IPS-20b (cell line): ENCODE data around the gene SAXO2.
"Not testable (repeated sequence)": the region's sequence is repeated elsewhere in the genome, so short reads cannot be mapped to it uniquely, and the experiment has no call there.

Experiments used
- H3K27ac ChIP-seq: one replicate; pipeline ENCODE4 v1.5.1; 2013; ENCODE audit warnings: low read length
- H3K27me3 ChIP-seq: 2 replicates; pipeline ENCODE4 v1.6.1; 2013; ENCODE audit warnings: mild to moderate bottlenecking, low read length, inconsistent platforms; ENCODE audit not compliant: insufficient read depth
- H3K36me3 ChIP-seq: 2 replicates; pipeline ENCODE4 v1.6.1; 2013; ENCODE audit warnings: low read depth, mild to moderate bottlenecking, inconsistent platforms, low read length, moderate library complexity; ENCODE audit not compliant: insufficient read depth
- H3K4me1 ChIP-seq: 2 replicates; pipeline ENCODE4 v1.6.1; 2013; ENCODE audit warnings: mild to moderate bottlenecking, control low read depth, inconsistent platforms, low read length, moderate library complexity; ENCODE audit not compliant: insufficient read depth
- H3K4me3 ChIP-seq: 2 replicates; pipeline ENCODE4 v1.5.1; 2013; ENCODE audit warnings: mild to moderate bottlenecking, low read length, inconsistent platforms
- H3K9ac ChIP-seq: 2 replicates; pipeline ENCODE4 v1.6.1; 2013; ENCODE audit warnings: low read depth, mild to moderate bottlenecking, inconsistent platforms, low read length, moderate library complexity
- H3K9me3 ChIP-seq: 2 replicates; pipeline ENCODE4 v1.6.1; 2013; ENCODE audit warnings: mild to moderate bottlenecking, low read depth, low read length, inconsistent platforms; ENCODE audit not compliant: insufficient read depth

The SAXO2 gene

GRCh38 chr15:82317091-82317489 lies 54.5 kb downstream of the SAXO2 start:
- Histone ChIP-seq H3K27me3 (no peaks in the 10 kb centered on the region), H3K9me3 (no peaks in the 10 kb centered on the region), H3K4me3 (no peak overlapping the region), H3K9ac (no peak overlapping the region), H3K4me1 (no peaks in the 10 kb centered on the region), H3K27ac (no peak overlapping the region), H3K36me3 (no peaks in the 10 kb centered on the region)

GRCh38 chr15:82317516-82317915 lies 54.9 kb downstream of the SAXO2 start:
- H3K9me3 ChIP-seq, H3K27me3 ChIP-seq, H3K36me3 ChIP-seq, H3K4me1 ChIP-seq, H3K9ac ChIP-seq, H3K4me3 ChIP-seq, H3K27ac ChIP-seq: not testable (repeated sequence)

GRCh38 chr15:82318281-82318680 lies 55.7 kb downstream of the SAXO2 start:
- H3K27ac ChIP-seq, H3K4me3 ChIP-seq, H3K36me3 ChIP-seq, H3K9ac ChIP-seq, H3K4me1 ChIP-seq, H3K27me3 ChIP-seq, H3K9me3 ChIP-seq: not testable (repeated sequence)

- not testable (repeated sequence) for H3K9me3 ChIP-seq, H3K27ac ChIP-seq, H3K27me3 ChIP-seq, H3K36me3 ChIP-seq, H3K4me3 ChIP-seq, H3K4me1 ChIP-seq, H3K9ac ChIP-seq
Observed at GRCh38 chr15:82319522-82320278, 57.1 kb downstream of the SAXO2 start.

- not testable (repeated sequence) for H3K9me3 ChIP-seq, H3K9ac ChIP-seq, H3K36me3 ChIP-seq, H3K4me1 ChIP-seq, H3K27ac ChIP-seq, H3K4me3 ChIP-seq, H3K27me3 ChIP-seq
Observed at GRCh38 chr15:82320861-82321260, 58.2 kb downstream of the SAXO2 start.

- H3K9ac ChIP-seq, H3K4me1 ChIP-seq, H3K36me3 ChIP-seq, H3K9me3 ChIP-seq, H3K4me3 ChIP-seq, H3K27me3 ChIP-seq, H3K27ac ChIP-seq: not testable (repeated sequence)
Observed at GRCh38 chr15:82322488-82322887, 59.9 kb downstream of the SAXO2 start.

GRCh38 chr15:82324831-82325230 lies 62.2 kb downstream of the SAXO2 start:
- H3K9me3 ChIP-seq, H3K27ac ChIP-seq, H3K4me1 ChIP-seq, H3K36me3 ChIP-seq, H3K27me3 ChIP-seq, H3K4me3 ChIP-seq, H3K9ac ChIP-seq: not testable (repeated sequence)

- H3K27ac ChIP-seq, H3K9ac ChIP-seq, H3K4me1 ChIP-seq, H3K36me3 ChIP-seq, H3K9me3 ChIP-seq, H3K27me3 ChIP-seq, H3K4me3 ChIP-seq: not testable (repeated sequence)
Observed at GRCh38 chr15:82325646-82326045, 63.0 kb downstream of the SAXO2 start.

- H3K36me3 ChIP-seq, H3K27me3 ChIP-seq, H3K9ac ChIP-seq, H3K27ac ChIP-seq, H3K9me3 ChIP-seq, H3K4me1 ChIP-seq, H3K4me3 ChIP-seq: not testable (repeated sequence)
Observed at GRCh38 chr15:82326896-82327295, 64.3 kb downstream of the SAXO2 start.

GRCh38 chr15:82327372-82327771 lies 64.8 kb downstream of the SAXO2 start:
- H3K9me3 ChIP-seq, H3K36me3 ChIP-seq, H3K27me3 ChIP-seq, H3K4me3 ChIP-seq, H3K9ac ChIP-seq, H3K4me1 ChIP-seq, H3K27ac ChIP-seq: not testable (repeated sequence)

- not testable (repeated sequence) for H3K27me3 ChIP-seq, H3K4me1 ChIP-seq, H3K27ac ChIP-seq, H3K4me3 ChIP-seq, H3K9me3 ChIP-seq, H3K36me3 ChIP-seq, H3K9ac ChIP-seq
Observed at GRCh38 chr15:82329039-82329438, 66.4 kb downstream of the SAXO2 start.

- H3K27ac ChIP-seq, H3K27me3 ChIP-seq, H3K4me1 ChIP-seq, H3K9ac ChIP-seq, H3K4me3 ChIP-seq, H3K9me3 ChIP-seq, H3K36me3 ChIP-seq: not testable (repeated sequence)
Observed at GRCh38 chr15:82330921-82331320, 68.3 kb downstream of the SAXO2 start.
